Mucosa of gallbladder (tissue), 1 donor: ENCODE results near the gene ABCF1. TPM values are rescaled to one million over a fixed set of nuclear protein-coding genes. Genes with fewer than 3 reads are reported as not detected.

Experiments used
- DNase-seq: peaks from one replicate; pipeline ENCODE4 v3.0.0-alpha.2; 2020; ENCODE audit warnings: low spot score
- total RNA-seq: library from RNA; stranded (reverse); gene quantifications from one replicate; pipeline ENCODE4 v1.2.1, GENCODE V29; 2021
- donor health status: DM: no; HTN: no; CAD: no.

ABCF1 gene
- total RNA-seq, 1 donor from 2014 or later, result 48.7 TPM

DNA sequence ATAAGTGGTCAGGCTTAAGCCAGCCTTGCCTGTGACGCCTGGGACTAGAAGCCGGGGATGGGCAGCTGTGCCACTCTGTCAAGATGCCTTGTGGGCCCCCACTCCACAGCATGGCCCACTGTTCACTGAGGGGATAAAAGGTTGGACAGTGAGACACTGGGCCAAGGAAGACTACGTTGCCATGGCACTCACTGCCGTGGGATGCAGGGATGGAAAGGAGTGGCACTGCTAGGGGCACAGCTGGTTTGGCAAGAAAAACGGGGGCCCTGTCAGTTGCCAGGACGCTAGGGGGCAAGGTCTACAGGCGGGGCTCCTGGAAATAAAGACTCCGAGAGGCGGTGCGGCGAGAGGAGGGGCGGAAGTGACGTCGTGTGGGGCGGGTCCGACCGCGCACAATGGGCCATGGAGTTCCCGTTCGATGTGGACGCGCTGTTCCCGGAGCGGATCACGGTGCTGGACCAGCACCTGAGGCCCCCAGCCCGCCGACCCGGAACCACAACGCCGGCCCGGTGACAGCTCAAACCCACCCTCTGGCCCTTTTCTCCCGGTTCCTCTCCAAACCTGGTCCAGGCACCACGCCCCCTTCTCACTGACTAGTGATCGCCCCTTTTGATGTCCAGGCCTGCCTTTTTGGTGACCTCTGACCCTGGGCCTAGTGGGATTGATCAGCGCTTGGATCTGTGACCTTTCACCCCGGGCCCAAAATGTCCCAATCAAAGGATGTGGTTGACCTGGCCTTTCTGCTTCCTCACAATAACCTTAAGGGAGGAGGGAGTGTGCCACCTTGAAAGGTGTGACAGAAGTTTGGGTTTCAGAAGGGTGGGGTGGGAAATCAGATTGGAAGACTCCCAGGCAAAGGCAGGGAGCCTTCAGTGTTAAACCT lies 55.5 kb downstream of the ABCF1 start, which contains the start of gene ATAT1:
Gene ATAT1, plus strand, starts transcription at position 391 of the 883 bp plus-strand sequence.
- DNase-seq, result peak; percentile 90

DNA sequence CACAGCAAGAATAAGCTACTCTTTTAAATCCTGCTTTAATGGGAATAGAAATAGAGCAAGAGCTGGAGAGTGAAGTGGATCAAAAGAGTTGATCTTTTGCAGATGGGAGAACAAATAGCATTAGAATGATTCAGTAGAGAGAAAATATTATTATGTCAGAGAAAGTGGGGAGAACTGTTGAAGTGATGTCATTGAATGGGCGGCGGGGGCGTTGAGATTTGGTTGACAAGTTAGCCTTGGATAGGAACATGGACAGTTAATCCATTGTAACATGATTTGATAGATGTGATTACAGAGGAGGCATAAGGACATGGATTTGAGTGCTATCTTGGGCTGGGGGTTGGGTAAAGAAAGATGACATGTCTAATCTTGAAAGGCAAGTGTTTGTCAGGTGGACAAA lies 64.6 kb downstream of the ABCF1 start:
- no peak for DNase-seq

DNA sequence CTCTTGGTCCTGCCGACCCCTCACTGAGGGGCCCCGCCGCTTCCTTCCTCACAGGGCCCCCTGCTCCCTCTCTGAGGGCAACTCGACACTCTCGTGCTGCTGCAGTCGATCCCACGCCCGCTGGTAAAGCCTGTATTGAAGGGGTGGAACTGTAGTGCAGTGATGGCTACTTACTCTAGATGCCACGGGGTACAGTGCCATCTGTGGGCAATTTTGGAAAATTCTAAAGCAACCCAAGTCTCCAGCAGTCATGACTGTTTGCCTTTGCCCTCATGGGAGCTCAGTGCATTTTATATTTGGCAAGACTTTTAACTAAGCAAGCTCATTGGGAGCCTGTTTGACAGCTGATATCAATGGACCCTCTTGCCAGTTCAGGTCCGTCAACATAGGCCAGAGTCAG lies 69.2 kb downstream of the ABCF1 start:
- no peak for DNase-seq

DNA sequence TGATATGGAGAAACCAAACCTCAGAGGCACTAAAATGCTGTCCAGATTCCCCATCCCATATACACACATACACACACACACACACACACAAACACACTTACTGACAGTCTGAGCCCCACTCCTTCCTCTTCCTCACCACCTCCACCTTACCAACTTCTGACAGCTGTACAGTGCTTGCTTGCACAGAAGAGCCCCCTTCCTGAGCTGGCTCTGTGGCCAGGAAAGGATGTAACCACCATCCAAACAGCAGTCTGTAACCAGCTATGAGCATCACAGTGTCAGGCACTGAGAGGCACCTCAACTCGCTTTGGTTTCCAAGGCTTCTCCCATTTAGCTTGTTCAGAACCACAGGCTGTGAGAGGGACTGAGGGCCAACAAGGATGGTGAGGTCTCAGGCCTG lies 69.8 kb downstream of the ABCF1 start:
- DNase-seq, result no peak

Other genes with a start within 250 kb of the ABCF1 start
- 14.0 TPM for gene TRIM39, start 244.5 kb upstream of the ABCF1 start, total RNA-seq
- gene RPP21, start 226.3 kb upstream of the ABCF1 start, total RNA-seq, result 42.6 TPM
- gene HLA-E, start 81.9 kb upstream of the ABCF1 start, total RNA-seq, result 385 TPM
- 68.1 TPM for gene GNL1, start 15.0 kb upstream of the ABCF1 start, total RNA-seq
- 8.0 TPM for gene PRR3, start 14.1 kb upstream of the ABCF1 start, total RNA-seq
- gene PPP1R10, start 45.8 kb downstream of the ABCF1 start, total RNA-seq, result 95.6 TPM
- 45.2 TPM for gene MRPS18B, start 46.4 kb downstream of the ABCF1 start, total RNA-seq
- 23.5 TPM for gene ATAT1, start 55.4 kb downstream of the ABCF1 start, total RNA-seq
- 30.3 TPM for gene C6orf136, start 75.7 kb downstream of the ABCF1 start, total RNA-seq
- 31.2 TPM for gene DHX16, start 101.6 kb downstream of the ABCF1 start, total RNA-seq
- 44.0 TPM for gene PPP1R18, start 115.2 kb downstream of the ABCF1 start, total RNA-seq
- 7.7 TPM for gene NRM, start 119.5 kb downstream of the ABCF1 start, total RNA-seq
- gene MDC1, start 145.8 kb downstream of the ABCF1 start, total RNA-seq, result 33.4 TPM
- 277 TPM for gene TUBB, start 148.9 kb downstream of the ABCF1 start, total RNA-seq
- 177 TPM for gene FLOT1, start 171.2 kb downstream of the ABCF1 start, total RNA-seq
- 61.7 TPM for gene IER3, start 173.1 kb downstream of the ABCF1 start, total RNA-seq